Measurements from ENCODE around the gene TEAD4.

The TEAD4 gene

DNA sequence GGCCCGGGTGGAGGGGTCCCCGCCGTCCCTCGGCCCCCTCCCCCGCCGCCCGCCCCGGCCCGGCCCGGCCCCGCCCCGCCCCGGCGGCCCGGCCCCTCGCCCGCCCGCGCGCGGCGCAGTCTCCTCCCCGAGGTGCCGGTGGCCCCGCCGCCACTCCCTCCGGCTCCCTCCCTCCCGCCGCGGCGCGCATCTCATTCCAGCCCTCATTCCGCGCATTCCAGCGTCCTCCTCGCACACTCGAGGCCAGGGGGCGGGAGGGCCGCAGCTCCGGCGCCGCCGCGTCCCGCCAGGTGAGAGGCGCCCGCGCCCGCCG lies at the start of gene TEAD4:
TEAD4 (plus strand) TSS at position 206 of the 313 bp plus-strand sequence.
- no peak for DNase-seq

DNA sequence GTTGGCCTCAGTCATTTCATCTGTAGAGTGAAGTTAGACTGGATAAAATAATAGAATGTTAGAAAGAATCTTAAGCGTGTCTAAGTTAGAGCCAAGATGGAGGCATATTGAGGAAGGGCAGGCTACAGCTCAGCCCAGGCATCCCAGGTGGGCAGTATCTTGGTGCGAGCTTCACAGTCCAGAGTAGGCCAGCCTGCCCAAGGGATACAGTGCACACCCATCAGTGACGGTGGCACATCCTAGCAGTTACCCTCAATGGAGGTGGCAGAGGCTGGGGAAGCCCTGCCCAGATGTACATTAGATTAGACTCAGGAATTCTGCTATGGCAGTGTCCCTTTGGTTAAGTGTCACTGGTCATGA lies 47.0 kb upstream of the TEAD4 start:
- no peak for DNase-seq

DNA sequence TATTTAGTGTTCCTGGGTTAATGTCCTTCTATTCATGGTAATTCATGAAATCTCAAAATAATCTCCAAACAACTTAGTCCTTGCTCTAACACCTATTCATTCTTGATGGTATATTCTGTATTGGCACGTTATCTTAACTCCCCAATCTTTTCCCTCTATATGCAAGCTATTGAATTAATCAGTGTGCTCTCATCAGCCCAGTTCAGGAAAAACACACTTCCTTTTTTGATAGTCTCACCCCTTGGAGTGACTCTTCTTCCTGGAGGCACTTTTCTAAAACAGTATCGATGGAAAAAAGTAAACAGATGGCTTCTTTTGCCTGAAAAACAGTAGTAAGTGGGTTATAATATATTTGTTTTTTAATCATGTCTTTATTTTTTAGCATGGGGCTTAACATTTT lies 39.9 kb upstream of the TEAD4 start:
- DNase-seq = no peak

DNA sequence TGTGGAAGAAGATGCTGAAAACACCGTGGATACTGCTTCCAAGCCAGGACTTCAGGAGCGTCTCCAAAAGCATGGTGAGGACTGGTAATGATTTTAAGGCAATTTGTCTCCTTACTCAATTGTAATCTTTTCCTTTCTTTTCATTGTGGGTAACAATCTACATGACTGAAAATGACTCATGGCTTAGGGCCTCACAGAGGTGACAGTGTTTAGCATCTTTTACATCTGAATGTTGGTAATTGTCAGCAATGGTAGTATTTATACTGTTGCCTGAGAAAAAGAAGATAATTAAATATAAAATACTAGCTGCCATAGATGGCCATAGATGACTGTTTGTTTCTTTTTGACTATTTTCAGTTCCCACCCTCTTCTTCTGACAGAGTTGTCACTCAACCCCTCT lies 36.9 kb upstream of the TEAD4 start:
- DNase-seq = no peak

DNA sequence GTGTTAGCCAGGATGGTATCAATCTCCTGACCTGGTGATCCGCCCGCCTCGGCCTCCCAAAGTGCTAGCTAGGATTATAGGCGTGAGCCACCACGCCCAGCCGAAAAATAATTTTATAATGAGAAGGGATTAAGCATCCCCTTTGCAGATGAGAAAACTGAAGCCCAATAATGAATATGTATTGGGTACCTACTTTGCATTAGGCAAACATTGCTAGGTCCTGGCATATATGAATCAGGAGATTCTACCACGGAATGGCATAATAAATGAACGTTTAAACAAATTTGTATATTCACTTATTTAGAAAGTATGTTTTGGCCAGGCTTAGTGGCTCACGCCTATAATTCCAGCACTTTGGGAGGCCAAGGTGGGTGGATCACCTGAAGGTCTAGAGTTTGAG lies 36.1 kb upstream of the TEAD4 start:
- DNase-seq = no peak

DNA sequence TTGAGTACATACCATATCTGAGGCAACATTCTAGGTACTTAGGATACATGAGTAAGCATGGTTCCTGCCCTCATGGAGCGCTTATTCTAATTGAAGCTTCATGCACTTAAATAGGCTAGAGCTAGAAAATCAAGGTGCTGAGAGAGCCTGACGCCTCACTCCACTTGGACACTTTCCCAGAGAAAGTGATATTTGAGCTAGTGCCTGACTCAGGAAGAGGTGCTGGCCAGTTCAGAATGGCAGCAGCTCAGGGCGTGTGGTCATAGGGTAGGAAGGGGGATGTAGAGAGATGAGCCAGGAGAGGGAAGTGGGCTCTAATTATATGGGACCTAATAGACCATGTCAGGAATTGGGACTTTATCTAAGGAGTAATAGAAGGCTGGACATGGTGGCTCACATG lies 35.2 kb upstream of the TEAD4 start:
- no peak for DNase-seq

DNA sequence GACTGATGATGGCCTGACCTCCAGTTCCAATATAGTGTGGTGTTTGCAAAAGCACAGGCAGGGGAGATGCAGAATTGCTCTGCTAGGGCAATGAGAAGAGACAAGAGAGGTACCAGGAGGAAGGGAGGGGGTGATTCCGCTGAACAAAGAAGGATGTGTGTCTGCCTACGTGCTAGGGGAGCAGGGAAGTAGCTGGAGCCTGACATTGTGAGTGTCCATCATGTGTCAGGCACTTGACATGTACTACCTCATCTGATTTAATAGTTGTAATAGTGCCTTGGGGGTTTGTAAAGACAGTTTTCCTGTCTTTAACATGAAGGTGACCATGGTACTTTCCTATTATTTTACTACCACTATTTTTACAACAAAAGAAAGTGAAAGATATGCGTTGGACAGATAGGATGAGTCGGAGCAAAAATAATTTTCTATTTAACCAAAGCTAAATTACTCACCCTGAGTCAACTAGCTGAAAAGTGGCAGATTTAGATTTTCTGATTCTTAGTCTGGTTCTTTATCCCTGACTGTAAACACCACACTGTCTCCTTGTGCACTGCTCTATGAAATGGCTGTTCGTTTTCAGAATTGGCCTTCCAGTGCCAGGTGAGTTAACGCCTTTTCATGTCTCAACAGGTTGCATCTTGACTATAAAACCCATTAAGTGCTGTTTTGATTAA lies 33.7 kb upstream of the TEAD4 start:
- DNase-seq = no peak

DNA sequence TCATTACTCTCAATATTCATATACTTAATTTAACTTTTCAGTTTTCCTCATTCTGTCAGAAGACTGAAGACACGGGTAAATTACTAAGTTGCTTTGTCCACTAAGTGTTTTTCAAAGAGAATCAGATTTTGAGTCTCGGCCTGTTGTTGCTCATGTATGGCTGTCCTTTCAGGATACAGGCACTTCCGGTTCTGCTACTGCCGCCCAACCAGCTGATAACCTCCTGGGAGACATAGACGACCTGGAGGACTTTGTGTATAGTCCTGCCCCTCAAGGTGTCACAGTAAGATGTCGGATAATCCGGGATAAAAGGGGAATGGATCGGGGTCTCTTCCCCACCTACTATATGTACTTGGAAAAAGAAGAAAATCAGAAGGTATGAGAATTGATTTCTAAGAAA lies 28.3 kb upstream of the TEAD4 start:
- no peak for DNase-seq

DNA sequence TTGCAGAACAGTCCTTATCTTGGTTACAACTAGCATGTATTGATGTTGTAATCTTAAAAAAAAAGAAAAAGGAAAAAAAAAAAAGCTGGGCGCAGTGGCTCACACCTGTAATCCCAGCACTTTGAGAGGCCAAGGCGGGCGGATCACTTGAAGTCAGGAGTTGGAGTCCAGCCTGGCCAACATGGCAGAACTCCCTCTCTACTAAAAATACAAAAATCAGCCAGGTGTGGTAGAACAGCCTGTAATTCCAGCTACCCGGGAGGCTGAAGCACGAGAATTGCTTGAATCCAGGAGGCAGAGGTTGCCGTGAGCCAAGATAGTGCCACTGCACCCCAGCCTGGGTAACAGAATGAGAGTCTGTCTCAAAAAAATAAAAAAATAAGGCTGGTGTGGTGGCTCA lies 25.6 kb upstream of the TEAD4 start:
- no peak for DNase-seq

DNA sequence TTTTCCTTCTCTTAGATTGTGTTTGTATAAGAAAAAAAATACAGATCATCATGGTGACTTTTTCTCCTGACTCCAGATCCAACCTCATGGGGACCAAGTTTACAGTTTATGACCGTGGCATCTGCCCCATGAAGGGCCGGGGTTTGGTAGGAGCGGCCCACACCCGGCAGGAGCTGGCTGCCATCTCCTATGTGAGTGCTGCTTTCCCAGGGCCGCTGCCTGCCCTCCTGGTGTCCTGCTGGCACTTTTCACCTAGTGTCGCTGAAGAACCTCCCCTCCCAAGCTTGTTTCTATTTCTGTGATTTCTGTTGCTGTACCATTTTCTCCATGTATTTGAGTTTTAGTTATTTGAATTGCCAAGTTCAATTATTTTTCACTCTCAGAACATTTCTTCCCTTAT lies 24.8 kb upstream of the TEAD4 start:
- no peak for DNase-seq

DNA sequence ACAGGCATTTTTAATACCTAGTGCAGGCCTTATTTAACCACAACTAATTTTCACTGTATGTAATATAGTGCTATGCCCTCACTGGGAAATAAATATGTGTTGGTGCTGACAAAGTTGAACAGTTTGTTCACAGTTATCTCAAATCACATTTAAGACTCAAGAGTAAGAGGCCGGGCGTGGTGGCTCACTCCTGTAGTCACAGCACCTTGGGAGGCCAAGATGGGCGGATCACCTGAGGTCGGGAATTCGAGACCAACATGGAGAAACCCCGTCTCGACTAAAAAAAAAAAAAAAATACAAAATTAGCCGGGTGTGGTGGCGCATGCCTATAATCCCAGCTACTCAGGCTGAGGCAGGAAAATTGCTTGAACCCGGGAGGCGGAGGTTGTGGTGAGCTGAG lies 22.9 kb upstream of the TEAD4 start:
- DNase-seq = no peak

DNA sequence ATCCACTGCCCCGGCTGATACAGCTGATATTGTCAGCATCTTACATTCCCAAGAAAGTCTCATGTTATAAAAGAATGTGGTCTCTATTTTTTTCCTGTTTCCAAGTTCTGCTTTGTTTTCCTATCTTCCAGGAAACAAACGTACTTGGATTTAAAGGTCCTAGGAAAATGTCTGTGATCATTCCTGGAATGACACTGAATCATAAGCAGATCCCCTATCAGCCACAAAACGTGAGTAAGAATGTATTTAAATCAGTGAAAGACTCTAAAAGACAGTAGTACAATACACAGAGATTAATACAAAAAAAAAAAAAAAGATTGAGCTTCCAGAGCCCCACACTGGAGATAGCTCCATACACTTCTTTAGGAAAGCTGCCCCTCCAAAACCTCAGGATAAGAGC lies 21.7 kb upstream of the TEAD4 start:
- no peak for DNase-seq

DNA sequence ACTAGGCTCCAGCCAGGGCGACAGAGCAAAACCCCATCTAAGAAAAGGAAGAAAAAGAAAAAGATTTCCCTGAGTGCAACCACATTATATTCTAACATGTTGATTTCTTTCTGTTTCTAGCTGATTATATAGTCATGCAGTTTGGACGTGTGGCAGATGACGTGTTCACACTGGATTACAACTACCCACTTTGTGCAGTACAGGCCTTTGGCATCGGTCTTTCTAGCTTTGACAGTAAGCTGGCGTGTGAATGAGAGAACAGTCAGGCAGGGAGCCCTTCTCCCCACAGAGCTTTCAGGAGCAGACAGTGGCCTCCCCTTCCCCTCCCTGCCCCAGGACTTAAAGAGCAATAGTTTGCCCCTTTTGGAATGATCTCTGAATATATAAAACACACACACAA lies 20.0 kb upstream of the TEAD4 start:
- DNase-seq = no peak

DNA sequence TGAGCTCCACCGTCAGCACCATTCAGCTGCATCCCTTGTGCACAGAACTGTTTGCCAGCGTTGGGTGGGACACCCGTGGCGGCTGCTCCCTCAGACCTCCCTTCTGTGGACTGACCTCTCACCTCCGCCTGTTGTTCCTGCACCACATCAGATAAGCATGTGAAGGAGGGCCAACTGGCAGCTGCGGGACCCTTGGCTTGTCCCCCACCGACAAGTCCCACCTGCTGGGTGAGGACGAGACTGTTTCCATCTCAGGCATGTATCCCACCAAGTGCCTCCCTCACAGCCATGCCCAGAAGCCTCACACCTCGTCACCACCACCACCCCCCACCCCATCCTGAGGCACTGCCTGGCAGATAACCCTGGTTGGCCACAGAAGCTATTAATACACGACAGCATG lies 18.6 kb upstream of the TEAD4 start:
- no peak for DNase-seq

DNA sequence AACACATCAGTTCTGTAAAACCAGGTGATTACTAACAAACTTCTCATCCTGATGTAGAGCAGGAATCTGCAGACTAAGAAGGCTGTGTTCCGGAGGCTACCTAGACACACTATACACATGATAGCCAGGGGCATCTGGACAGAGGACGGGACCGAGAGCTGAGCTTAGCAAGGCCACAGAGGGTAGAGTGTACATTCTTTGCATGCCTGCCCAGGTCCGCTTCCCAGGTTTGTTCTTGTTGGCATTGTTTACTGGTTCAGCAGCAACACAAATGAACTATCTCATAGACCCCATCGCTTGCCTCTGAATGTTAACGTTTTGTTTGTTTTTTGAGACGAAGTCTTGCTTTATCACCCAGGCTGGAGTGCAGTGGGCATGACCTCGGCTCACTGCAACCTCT lies 17.7 kb upstream of the TEAD4 start:
- DNase-seq = no peak

DNA sequence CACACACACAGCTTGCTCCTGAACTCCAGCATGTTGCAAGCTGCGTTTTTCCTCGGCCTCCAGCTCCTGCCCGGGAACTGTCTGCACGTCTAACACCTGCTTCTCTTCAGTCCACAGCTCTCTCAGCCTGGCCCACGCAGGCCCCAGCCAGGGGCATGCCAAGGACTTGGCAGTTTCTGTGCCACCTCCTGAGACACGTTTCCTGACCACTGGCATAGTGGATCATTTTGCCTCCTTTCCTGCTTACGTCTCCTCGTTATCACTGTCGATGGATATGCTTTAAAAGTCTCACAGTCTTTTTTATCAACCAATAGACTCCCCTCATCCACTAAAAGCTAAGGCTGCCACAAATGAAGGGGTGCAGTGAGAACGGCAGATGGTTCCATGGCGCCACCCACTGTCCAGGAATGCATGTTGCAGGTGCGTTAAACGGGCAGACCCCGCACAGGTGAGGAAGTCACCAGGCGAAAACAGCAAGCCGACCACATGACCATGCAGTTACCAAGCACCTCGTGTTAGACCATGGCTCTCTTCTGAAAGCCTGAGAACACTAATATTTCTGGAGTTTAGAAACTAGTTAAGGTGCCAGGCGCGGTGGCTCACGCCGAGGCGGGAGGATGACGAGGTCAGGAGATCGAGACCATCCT lies 14.7 kb upstream of the TEAD4 start:
- DNase-seq = no peak

DNA sequence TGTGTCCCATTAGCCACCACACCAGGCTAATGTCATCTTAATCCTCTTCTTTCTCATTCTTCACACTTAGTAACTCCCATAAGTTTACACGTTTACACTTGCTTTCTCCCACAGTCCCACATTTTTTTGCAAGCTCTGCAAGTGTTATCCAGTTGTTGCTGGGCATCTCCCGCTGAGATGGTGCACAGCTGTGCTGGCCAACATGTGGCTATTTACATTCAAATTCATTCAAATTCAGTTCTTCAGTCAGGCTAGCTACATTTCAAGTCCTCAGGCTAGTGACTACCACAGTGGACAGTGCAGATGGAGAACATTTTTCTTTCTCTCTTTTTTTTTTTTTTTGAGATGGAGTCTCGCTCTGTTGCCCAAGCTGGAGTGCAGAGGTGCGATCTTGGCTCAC lies 9.8 kb upstream of the TEAD4 start:
- DNase-seq = no peak

DNA sequence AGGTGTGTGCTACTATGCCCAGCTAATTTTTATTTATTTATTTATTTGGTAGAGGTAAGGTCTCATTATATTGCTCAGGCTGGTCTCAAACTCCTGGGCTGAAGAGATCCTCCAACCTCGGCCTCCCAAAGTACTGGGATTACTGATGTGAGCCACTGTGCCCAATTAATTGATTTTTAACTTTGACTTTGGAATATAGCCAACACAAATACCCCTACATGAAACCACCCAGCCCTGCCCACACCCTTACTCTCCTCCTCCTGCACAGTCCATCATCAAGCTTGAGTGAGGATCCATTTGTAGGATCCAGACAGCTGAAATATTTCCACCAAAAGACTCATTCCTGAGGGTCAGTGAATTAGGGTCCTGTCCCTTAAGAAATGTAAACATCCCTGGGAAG lies 3.3 kb upstream of the TEAD4 start:
- no peak for DNase-seq

DNA sequence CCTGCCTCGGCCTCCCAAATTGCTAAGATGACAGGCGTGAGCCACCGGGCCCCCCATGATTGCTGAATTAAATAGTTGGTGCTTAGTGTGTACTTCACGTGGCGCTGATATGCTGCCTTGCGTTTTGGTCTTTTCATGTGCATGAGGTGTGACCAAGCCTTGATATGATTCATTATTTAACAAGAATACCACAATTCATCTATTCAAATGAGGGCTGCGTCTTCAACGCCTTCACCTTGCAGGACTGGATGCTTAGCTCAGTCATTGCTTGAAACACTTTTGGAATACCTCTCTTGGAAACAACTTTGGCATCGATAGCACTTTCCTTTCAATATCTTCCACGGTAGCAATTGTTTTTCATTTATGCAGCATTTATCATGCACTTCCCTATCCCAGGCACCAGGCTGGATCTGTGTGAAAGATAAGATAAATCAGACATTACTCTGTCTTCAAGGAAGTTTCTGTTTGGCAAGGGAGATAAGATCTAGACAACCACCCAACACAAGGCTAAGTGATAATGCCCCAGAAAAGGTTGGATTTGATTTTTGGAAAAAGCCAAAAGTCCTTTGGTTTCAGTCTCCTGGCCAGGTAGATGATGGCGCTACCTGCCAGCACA lies 1.3 kb upstream of the TEAD4 start:
- DNase-seq = no peak

DNA sequence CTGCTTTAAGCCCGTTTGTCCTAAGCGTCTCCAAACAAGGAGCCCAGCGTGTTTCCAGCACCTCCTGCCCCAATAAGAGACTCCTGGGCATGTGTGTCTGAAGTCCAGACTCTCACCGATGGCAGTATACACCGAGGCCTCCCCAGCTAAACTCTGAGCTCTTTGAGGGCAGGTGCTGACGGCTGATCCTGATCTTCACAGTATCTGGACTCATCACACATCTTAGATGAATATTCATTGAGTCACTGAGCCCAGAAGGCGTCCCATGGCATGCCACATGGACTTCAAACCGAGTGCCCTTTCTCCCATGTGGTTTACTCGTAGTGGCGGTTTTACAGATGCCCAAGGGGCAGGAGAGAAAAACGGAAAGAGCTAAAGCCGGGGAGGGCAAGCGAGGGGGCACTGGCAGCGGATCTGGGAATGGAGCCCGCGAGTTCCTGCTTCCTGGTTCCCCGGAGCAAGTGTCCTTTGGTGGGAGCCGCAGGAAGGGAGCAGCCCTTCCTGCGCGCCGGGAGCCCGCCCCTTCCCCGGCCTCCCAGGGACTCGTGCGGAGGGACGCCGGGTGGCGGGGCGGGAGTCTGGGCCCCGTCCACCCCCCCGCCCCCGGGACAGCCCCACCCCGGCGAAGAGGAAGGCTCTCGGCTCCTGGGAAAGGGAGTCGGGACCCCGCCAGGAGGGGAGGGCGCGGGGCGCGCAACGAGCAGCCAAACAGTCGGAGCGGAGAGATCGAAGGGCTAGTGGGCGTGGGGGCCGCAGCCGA lies 585 bp upstream of the TEAD4 start:
- DNase-seq = no peak

DNA sequence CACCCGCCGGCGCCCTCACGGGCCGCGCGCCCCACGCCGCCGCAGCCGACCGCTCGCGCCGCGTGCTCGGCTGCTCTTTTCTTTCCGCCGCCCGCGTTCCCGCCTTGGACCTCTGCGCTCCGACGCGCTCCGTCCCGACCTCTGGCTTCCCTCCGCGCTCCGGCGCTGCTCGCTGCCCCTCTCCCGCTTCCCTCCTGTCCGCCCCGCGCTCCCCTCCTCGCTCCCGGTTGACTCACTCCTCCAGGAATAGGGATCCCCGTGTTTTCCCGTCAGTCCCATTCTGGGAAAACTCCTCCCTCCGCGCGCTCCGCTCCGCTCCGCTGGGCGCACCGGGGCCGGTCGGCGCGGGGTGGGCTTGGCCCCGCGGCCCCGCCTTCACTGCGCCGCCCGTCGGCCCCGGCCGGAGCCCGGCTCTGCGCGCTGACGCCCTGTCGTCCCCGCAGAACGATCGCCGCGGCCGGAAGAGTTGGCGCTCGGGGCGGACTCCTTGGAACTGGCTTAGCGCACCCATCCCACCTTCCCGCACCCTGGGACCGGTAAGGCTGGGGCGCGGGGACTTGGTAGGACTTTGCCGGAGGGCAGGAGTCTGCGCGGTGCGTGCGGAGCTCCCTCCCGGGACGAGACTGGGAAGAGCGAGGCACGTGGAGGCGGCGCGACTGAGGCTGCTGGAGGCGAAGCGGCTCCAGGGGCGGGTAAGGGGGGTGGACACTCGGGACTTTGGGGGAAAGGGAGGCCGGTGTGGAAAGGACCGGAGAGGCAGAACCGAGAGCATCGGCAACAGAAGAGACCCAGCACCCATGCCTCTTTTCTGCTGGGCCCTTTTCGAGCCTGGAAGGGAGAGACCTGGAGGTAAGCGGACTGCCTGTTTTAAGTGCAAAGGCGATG lies 550 bp downstream of the TEAD4 start:
- DNase-seq = no peak

DNA sequence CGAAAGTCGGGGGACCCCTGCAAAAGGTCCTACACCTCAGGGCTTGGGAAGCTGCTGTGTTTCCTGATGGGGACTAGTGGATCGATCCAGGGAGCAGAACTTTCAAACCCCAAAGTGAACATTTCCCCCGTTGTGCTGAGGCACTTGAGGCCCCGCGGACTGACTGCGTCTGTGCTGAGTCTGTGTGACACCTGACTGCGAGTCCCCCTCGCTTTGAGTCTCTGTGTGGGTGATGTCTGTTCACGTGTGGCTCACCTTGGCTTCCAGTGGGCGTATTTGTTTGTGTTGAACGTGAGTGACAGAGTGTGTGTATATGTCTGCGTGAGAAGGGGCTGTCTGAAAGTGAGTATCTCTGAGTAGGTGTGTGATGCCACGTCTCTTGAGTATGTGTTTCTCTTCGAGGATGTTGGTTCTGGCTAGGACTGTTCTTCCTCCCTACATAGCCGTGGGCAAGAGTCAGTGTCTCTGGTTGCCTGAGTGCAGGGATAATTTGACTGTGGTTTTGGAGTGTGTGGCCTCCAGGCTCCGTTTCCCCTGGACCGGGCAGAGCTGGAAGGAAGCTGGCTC lies 1.3 kb downstream of the TEAD4 start:
- DNase-seq = no peak
